Neural cell (in vitro differentiated cells): Measurements from ENCODE around the gene SETBP1. TPM values are rescaled to one million over a fixed set of nuclear protein-coding genes. Genes with fewer than 3 reads are reported as not detected.

ENCODE experiments used
- H2AFZ ChIP-seq: fragments of 200-600, 300-800 bp; sonication (generic), shearing (Covaris generic); 2 replicates; pipeline ENCODE4 v1.6.0; 2014; ENCODE audit warnings: low read depth, mild to moderate bottlenecking, antibody characterized with exemption, low read length, moderate library complexity
- H3F3A ChIP-seq: fragments of 200-600 bp; shearing (Covaris generic); 2 replicates; pipeline ENCODE4 v1.6.1; 2016; ENCODE audit warnings: mild to moderate bottlenecking, moderate library complexity, mixed read lengths, antibody characterized with exemption, low read length; ENCODE audit not compliant: insufficient read depth, poor library complexity, severe bottlenecking
- H3K27ac ChIP-seq: fragments of 200-600, 300-800 bp; sonication (generic), shearing (Covaris generic); 2 replicates; pipeline ENCODE4 v1.5.1; 2014; ENCODE audit warnings: mild to moderate bottlenecking, low read length, moderate library complexity
- H3K27me3 ChIP-seq: fragments of 300-800, 200-600 bp; sonication (generic), shearing (Covaris generic); 2 replicates; pipeline ENCODE4 v1.6.0; 2014; ENCODE audit warnings: mild to moderate bottlenecking, low read depth, low read length, moderate library complexity; ENCODE audit not compliant: insufficient read depth
- H3K36me3 ChIP-seq: fragments of 300-800, 200-600 bp; sonication (generic), shearing (Covaris generic); 2 replicates; pipeline ENCODE4 v1.5.1; 2014; ENCODE audit warnings: mild to moderate bottlenecking, antibody characterized with exemption, low read length, moderate library complexity; ENCODE audit not compliant: insufficient read depth
- H3K4me2 ChIP-seq: fragments of 300-800, 200-600 bp; sonication (generic), shearing (Covaris generic); 2 replicates; pipeline ENCODE4 v1.6.0; 2014; ENCODE audit warnings: mild to moderate bottlenecking, low read length
- H3K4me3 ChIP-seq: fragments of 300-800, 200-600 bp; sonication (generic), shearing (Covaris generic); 2 replicates; pipeline ENCODE4 v1.5.1; 2014; ENCODE audit warnings: mild to moderate bottlenecking, low read length, moderate library complexity
- H3K79me2 ChIP-seq: fragments of 200-600 bp; shearing (Covaris generic); replicated peaks from 2 replicates; pipeline ENCODE4 v1.6.0; 2014; ENCODE audit warnings: mild to moderate bottlenecking, low read length, moderate library complexity; ENCODE audit not compliant: insufficient read depth
- H3K9ac ChIP-seq: fragments of 300-800, 200-600 bp; sonication (generic), shearing (Covaris generic); 2 replicates; pipeline ENCODE4 v1.6.1; 2016; ENCODE audit warnings: mild to moderate bottlenecking, low read length, mixed read lengths
- H3K9me2 ChIP-seq: fragments of 200-600 bp; shearing (Covaris generic); 2 replicates; pipeline ENCODE4 v1.6.1; 2016; ENCODE audit warnings: mild to moderate bottlenecking, low read length, mixed read lengths; ENCODE audit not compliant: insufficient read depth
- H3K9me3 ChIP-seq: fragments of 200-600, 300-800 bp; sonication (generic), shearing (Covaris generic); 2 replicates; pipeline ENCODE4 v1.6.1; 2016; ENCODE audit warnings: mild to moderate bottlenecking, mixed run types, low read length, moderate library complexity, mixed read lengths
- H4K20me1 ChIP-seq: fragments of 200-600 bp; shearing (Covaris generic); 2 replicates; pipeline ENCODE4 v1.6.1; 2016; ENCODE audit warnings: mild to moderate bottlenecking, mixed run types; ENCODE audit not compliant: insufficient read depth
- EP300 ChIP-seq: fragments of 450-650 bp; conservative IDR thresholded peaks from 2 replicates; pipeline ENCODE4 v1.6.1; 2014; ENCODE audit warnings: antibody characterized with exemption, mild to moderate bottlenecking, moderate library complexity; ENCODE audit not compliant: poor library complexity, severe bottlenecking
- EZH2 ChIP-seq: fragments of 200-600, 300-800 bp; shearing (Covaris generic), sonication (generic); IDR thresholded peaks from 2 replicates; pipeline ENCODE4 v1.6.1; 2014; ENCODE audit warnings: antibody characterized with exemption, low read length, borderline replicate concordance, mild to moderate bottlenecking; ENCODE audit not compliant: insufficient read depth, poor library complexity, severe bottlenecking
- MXI1 ChIP-seq: fragments of 450-650 bp; conservative IDR thresholded peaks from 2 replicates; pipeline ENCODE4 v1.6.1; 2014; ENCODE audit warnings: antibody characterized with exemption, mild to moderate bottlenecking; ENCODE audit not compliant: poor library complexity, severe bottlenecking
- POLR2AphosphoS5 ChIP-seq: IDR thresholded peaks from 2 replicates; pipeline ENCODE4 v1.6.1; 2012
- RAD21 ChIP-seq: fragments of 450-650 bp; conservative IDR thresholded peaks from 2 replicates; pipeline ENCODE4 v1.6.1; 2014; ENCODE audit warnings: antibody characterized with exemption, mild to moderate bottlenecking, moderate library complexity
- SMC3 ChIP-seq: fragments of 450-650 bp; conservative IDR thresholded peaks from 2 replicates; pipeline ENCODE4 v1.6.1; 2014; ENCODE audit warnings: antibody characterized with exemption, mild to moderate bottlenecking, moderate library complexity; ENCODE audit not compliant: poor library complexity
- TAF1 ChIP-seq: IDR thresholded peaks from 2 replicates; pipeline ENCODE4 v1.6.1; 2012; ENCODE audit warnings: low read depth
- polyA plus RNA-seq: library from polyadenylated mRNA; depleted of rRNA; stranded (reverse); fragments of >200 nt; gene quantifications from 2 replicates; pipeline ENCODE4 v1.2.3, GENCODE V29; 2014
- TF ChIP-seq, protein P1 (sequence below): fragments of 450-650 bp; IDR thresholded peaks from 2 replicates; pipeline ENCODE4 v1.5.1; 2014; ENCODE audit warnings: antibody characterized with exemption, mild to moderate bottlenecking, moderate library complexity; ENCODE audit not compliant: poor library complexity, severe bottlenecking
- TF ChIP-seq, protein P2 (sequence below): IDR thresholded peaks from 2 replicates; pipeline ENCODE4 v1.6.1; 2012; ENCODE audit warnings: borderline replicate concordance

The SETBP1 gene
- polyA plus RNA-seq, 1 donor from 2014 or later: 13.7 TPM

DNA sequence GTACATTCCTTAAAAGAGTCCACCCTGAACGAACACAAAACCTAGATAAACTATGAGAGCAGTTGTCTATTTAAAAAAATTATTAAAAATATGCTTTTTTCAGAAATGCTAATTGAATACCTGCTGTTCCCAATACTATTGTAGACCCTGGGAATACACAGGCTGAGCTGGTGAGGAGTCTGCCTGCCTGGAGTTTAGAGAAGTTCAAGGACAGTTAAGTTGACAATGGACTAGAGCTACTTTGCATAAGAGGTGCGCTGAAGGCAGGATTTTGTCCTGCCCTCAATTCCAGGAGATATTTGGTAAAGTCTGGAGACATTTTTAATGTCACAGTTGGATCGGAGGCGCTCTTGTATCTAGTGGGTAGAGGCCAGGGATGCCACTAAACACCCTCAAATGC is 110.2 kb downstream of the SETBP1 start:
- Histone ChIP-seq H3K4me3 (no peak overlapping the region), H3K9me3 (no peaks in the 10 kb centered on the region), H4K20me1 (peaks cover 6% of the 10 kb centered on the region), H3K79me2 (peaks cover 54% of the 10 kb centered on the region), H2AFZ (no peak overlapping the region), H3F3A (no peaks in the 10 kb centered on the region), H3K27ac (no peak overlapping the region), H3K36me3 (peaks cover 8% of the 10 kb centered on the region), H3K9ac (no peak overlapping the region), H3K27me3 (no peaks in the 10 kb centered on the region), H3K9me2 (no peaks in the 10 kb centered on the region), H3K4me2 (no peak overlapping the region)
- TF ChIP-seq, protein P1, sequence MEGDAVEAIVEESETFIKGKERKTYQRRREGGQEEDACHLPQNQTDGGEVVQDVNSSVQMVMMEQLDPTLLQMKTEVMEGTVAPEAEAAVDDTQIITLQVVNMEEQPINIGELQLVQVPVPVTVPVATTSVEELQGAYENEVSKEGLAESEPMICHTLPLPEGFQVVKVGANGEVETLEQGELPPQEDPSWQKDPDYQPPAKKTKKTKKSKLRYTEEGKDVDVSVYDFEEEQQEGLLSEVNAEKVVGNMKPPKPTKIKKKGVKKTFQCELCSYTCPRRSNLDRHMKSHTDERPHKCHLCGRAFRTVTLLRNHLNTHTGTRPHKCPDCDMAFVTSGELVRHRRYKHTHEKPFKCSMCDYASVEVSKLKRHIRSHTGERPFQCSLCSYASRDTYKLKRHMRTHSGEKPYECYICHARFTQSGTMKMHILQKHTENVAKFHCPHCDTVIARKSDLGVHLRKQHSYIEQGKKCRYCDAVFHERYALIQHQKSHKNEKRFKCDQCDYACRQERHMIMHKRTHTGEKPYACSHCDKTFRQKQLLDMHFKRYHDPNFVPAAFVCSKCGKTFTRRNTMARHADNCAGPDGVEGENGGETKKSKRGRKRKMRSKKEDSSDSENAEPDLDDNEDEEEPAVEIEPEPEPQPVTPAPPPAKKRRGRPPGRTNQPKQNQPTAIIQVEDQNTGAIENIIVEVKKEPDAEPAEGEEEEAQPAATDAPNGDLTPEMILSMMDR: no peak
- TF ChIP-seq EZH2 (no peak), RAD21 (no peak), TAF1 (no peak), EP300 (no peak)
- TF ChIP-seq, protein P2, sequence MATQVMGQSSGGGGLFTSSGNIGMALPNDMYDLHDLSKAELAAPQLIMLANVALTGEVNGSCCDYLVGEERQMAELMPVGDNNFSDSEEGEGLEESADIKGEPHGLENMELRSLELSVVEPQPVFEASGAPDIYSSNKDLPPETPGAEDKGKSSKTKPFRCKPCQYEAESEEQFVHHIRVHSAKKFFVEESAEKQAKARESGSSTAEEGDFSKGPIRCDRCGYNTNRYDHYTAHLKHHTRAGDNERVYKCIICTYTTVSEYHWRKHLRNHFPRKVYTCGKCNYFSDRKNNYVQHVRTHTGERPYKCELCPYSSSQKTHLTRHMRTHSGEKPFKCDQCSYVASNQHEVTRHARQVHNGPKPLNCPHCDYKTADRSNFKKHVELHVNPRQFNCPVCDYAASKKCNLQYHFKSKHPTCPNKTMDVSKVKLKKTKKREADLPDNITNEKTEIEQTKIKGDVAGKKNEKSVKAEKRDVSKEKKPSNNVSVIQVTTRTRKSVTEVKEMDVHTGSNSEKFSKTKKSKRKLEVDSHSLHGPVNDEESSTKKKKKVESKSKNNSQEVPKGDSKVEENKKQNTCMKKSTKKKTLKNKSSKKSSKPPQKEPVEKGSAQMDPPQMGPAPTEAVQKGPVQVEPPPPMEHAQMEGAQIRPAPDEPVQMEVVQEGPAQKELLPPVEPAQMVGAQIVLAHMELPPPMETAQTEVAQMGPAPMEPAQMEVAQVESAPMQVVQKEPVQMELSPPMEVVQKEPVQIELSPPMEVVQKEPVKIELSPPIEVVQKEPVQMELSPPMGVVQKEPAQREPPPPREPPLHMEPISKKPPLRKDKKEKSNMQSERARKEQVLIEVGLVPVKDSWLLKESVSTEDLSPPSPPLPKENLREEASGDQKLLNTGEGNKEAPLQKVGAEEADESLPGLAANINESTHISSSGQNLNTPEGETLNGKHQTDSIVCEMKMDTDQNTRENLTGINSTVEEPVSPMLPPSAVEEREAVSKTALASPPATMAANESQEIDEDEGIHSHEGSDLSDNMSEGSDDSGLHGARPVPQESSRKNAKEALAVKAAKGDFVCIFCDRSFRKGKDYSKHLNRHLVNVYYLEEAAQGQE: no peak

DNA sequence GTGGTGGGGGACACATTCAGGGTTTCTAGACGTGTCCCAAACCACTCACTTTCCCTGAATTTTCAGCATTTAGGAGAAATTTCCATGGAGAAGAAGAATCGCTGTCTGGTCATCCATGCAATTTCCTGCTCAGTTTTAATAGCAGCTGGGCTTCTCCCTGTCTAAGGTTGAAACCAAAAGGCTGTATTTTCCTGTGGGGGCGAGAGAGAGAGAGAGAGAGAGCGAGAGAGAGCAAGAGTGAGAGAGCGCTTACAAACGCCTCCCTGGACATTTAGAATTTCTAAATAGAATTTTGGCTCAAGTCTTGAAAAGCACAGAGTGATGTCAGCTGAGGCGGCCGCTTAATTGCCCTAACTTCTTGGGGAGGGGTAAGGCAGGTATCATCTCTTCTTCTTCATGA is 110.8 kb downstream of the SETBP1 start:
- H3K79me2 ChIP-seq: peaks cover 54% of the 10 kb centered on the region
- H3F3A ChIP-seq: no peaks in the 10 kb centered on the region
- H3K36me3 ChIP-seq: peaks cover 8% of the 10 kb centered on the region
- H3K9me2 ChIP-seq: no peaks in the 10 kb centered on the region
- H3K4me2 ChIP-seq: no peak overlapping the region
- H4K20me1 ChIP-seq: peaks cover 6% of the 10 kb centered on the region
- no peak overlapping the region for H3K4me3 ChIP-seq
- no peak for TF ChIP-seq RAD21
- no peak for TF ChIP-seq TAF1
- no peak for TF ChIP-seq SMC3
- no peak for TF ChIP-seq MXI1
- TF ChIP-seq EP300: no peak
- no peak for TF ChIP-seq POLR2AphosphoS5
- no peak for TF ChIP-seq EZH2
- TF ChIP-seq, protein P2: no peak
- TF ChIP-seq, protein P1: no peak
- H3K9me3 ChIP-seq: no peaks in the 10 kb centered on the region
- no peak overlapping the region for H3K27ac ChIP-seq
- H3K27me3 ChIP-seq: no peaks in the 10 kb centered on the region
- no peak overlapping the region for H3K9ac ChIP-seq
- H2AFZ ChIP-seq: no peak overlapping the region
